ENCODE data around the gene GYPA. TPM values are rescaled to one million over a fixed set of nuclear protein-coding genes. Genes with fewer than 3 reads are reported as not detected.
"Not testable (repeated sequence)": the region's sequence is repeated elsewhere in the genome, so short reads cannot be mapped to it uniquely, and the experiment has no call there.

GYPA gene
- total RNA-seq, 2 experiments from 2014 or later: not detected

- H3K4me1 Mint-ChIP-seq: not testable (repeated sequence)
Observed at GRCh38 chr4:144119752-144120151, 20.8 kb downstream of the GYPA start.

DNA sequence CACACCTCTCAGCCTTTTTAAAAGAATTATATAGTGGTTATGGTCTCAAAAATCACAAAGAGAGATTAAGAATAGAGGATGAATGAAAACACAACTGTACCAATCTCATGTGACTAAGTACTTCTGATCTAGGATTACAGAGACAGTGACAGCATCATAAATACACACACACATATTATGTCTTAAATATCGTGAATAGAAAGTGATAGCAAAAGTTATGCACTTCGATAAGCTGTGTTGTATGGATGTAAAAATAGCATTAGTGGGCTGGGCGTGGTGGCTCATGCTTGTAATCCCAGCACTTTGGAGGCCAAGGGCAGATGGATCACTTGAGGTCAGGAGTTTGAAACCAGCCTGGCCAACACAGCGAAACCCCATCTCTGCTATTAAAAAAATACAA, 25.0 kb downstream of the GYPA start:
- no peaks in the 10 kb centered on the region for H3K36me3 Mint-ChIP-seq
- peaks cover 9% of the 10 kb centered on the region for H3K27me3 Mint-ChIP-seq
- no peak for DNase-seq
- no peaks in the 10 kb centered on the region for H3K9me3 Mint-ChIP-seq
- POLR2A ChIA-PET: no interaction called here
- ATAC-seq (ENCODE audit: low read depth): no peak
- no peak overlapping the region for H3K4me3 Mint-ChIP-seq
- H3K4me1 Mint-ChIP-seq: no peaks in the 10 kb centered on the region
- no peak overlapping the region for H3K27ac Mint-ChIP-seq

More at GRCh38 chr4:144119752-144120151, 20.8 kb downstream of the GYPA start:
- H3K27ac Mint-ChIP-seq; H3K9me3 Mint-ChIP-seq; H3K4me3 Mint-ChIP-seq; ATAC-seq (ENCODE audit: low read depth); H3K36me3 Mint-ChIP-seq; DNase-seq; POLR2A ChIA-PET; H3K27me3 Mint-ChIP-seq: not testable (repeated sequence)

DNA sequence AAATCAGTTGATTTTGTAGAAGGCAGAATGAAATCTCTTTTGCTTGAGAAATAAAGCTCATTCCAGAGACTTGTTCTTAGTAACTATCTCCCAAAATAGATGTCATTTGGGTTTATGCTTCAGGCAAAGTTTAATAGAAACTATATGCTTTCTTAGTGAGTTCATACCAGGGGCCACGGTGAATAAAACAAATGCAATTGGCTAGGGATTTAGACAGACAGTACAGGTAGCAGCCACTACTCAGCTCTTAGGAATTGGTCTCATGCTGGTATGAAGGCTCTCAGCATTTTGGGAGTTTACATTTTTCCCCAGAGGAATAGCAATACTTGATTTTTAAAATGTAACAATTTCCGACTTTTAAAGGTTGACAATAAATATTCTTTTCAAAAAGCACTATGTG, 27.0 kb downstream of the GYPA start:
- Mint-ChIP-seq H3K27ac (no peak overlapping the region), H3K27me3 (peaks cover 11% of the 10 kb centered on the region), H3K4me1 (no peaks in the 10 kb centered on the region), H3K9me3 (no peaks in the 10 kb centered on the region), H3K36me3 (no peaks in the 10 kb centered on the region), H3K4me3 (no peak overlapping the region)
- POLR2A ChIA-PET: no interaction called here
- no peak for DNase-seq
- no peak for ATAC-seq (ENCODE audit: low read depth)

GRCh38 chr4:144104509-144105130, 35.9 kb downstream of the GYPA start:
- Mint-ChIP-seq H3K4me1 (no peaks in the 10 kb centered on the region), H3K4me3 (no peak overlapping the region), H3K27me3 (peaks cover 11% of the 10 kb centered on the region), H3K9me3 (no peaks in the 10 kb centered on the region), H3K27ac (no peak overlapping the region), H3K36me3 (no peaks in the 10 kb centered on the region)
- no peak for ATAC-seq (ENCODE audit: low read depth)
- POLR2A ChIA-PET: no interaction called here
- DNase-seq: no peak

DNA sequence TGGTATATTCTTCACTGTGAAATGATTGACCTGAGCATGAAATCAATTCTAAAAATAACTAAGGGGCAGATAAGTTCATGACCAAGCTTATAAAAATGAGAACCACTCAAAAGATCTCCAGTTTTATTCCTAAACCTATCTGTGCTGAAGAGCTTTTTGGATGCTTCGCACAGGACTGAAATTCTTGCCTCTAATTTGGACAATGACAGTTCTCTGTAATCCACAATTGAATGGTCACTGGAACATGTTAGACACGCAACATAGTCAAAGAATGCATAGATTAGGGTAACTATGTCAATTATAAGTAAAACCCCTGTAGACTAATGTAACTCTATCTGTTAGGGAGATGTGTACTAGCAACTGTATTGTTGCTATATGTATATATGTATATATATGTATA, 42.7 kb downstream of the GYPA start:
- H3K4me1 Mint-ChIP-seq; H3K4me3 Mint-ChIP-seq; H3K9me3 Mint-ChIP-seq; H3K27me3 Mint-ChIP-seq; H3K36me3 Mint-ChIP-seq; DNase-seq; H3K27ac Mint-ChIP-seq; POLR2A ChIA-PET; ATAC-seq (ENCODE audit: low read depth): not testable (repeated sequence)

- H3K27me3 Mint-ChIP-seq; ATAC-seq (ENCODE audit: low read depth); H3K36me3 Mint-ChIP-seq; DNase-seq; POLR2A ChIA-PET; H3K4me1 Mint-ChIP-seq; H3K4me3 Mint-ChIP-seq; H3K9me3 Mint-ChIP-seq; H3K27ac Mint-ChIP-seq: not testable (repeated sequence)
Observed at GRCh38 chr4:144093995-144094394, 46.5 kb downstream of the GYPA start.

- POLR2A ChIA-PET; H3K27me3 Mint-ChIP-seq; H3K9me3 Mint-ChIP-seq; H3K4me1 Mint-ChIP-seq; DNase-seq; ATAC-seq (ENCODE audit: low read depth); H3K27ac Mint-ChIP-seq; H3K36me3 Mint-ChIP-seq; H3K4me3 Mint-ChIP-seq: not testable (repeated sequence)
Observed at GRCh38 chr4:144091181-144091580, 49.3 kb downstream of the GYPA start.

GRCh38 chr4:144090744-144091143, 49.8 kb downstream of the GYPA start:
- ATAC-seq (ENCODE audit: low read depth) (no peak), DNase-seq (no peak)
- no peaks in the 10 kb centered on the region for H3K36me3 Mint-ChIP-seq
- H3K4me1 Mint-ChIP-seq: no peaks in the 10 kb centered on the region
- H3K4me3 Mint-ChIP-seq: no peak overlapping the region
- no peak overlapping the region for H3K27ac Mint-ChIP-seq
- H3K27me3 Mint-ChIP-seq: peaks cover 3% of the 10 kb centered on the region
- POLR2A ChIA-PET: no interaction called here
- no peaks in the 10 kb centered on the region for H3K9me3 Mint-ChIP-seq

DNA sequence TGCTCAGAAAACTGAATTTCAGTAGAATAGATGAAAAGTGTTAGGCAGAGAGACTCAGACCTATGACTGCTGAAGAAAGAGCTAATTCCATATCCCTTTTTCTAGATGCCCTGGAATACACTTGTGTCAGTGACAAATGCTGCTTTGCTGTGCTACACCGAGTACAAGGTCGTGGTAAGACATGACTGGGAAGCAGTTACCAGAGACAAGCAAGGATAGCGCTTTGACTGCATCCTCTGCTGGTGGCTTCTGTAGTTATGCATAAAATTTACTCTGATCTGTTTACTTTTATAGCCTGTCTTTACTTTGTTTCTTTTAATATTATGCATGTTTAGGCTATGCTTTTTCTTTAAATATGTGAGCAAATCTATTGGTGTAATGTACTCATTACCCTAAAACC, 58.5 kb downstream of the GYPA start:
- not testable (repeated sequence) for H3K27me3 Mint-ChIP-seq, DNase-seq

GRCh38 chr4:144080135-144080534, 60.4 kb downstream of the GYPA start:
- H3K27me3 Mint-ChIP-seq; H3K4me3 Mint-ChIP-seq; POLR2A ChIA-PET; H3K36me3 Mint-ChIP-seq; H3K4me1 Mint-ChIP-seq; ATAC-seq (ENCODE audit: low read depth); H3K9me3 Mint-ChIP-seq; DNase-seq; H3K27ac Mint-ChIP-seq: not testable (repeated sequence)

More for the DNA sequence above, 58.5 kb downstream of the GYPA start:
- H3K4me1 Mint-ChIP-seq; H3K9me3 Mint-ChIP-seq; POLR2A ChIA-PET; H3K27ac Mint-ChIP-seq; ATAC-seq (ENCODE audit: low read depth); H3K36me3 Mint-ChIP-seq; H3K4me3 Mint-ChIP-seq: not testable (repeated sequence)

GRCh38 chr4:144078746-144079145, 61.8 kb downstream of the GYPA start:
- H3K4me1 Mint-ChIP-seq; H3K27ac Mint-ChIP-seq; DNase-seq; H3K27me3 Mint-ChIP-seq; H3K9me3 Mint-ChIP-seq; H3K36me3 Mint-ChIP-seq; POLR2A ChIA-PET; ATAC-seq (ENCODE audit: low read depth); H3K4me3 Mint-ChIP-seq: not testable (repeated sequence)

DNA sequence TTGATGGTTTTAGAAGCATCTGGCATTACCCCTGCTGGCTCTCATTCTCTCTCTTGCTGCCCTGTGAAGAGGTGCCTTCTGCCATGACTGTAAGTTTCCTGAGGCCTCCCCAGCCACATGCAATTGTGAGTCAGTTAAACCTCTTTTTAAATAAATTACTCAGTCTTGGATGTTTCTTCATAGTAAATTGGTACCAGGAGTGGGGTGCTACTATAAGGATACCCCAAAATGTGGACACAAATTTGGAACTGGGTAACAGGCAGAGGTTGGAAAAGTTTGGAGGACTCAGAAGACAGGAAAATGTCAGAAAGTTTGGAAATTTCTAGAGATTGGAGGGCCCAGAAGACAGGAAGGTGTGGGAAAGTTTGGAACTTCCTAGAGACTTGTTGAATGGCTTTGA, 79.0 kb downstream of the GYPA start:
- H3K27ac Mint-ChIP-seq; H3K27me3 Mint-ChIP-seq; H3K4me3 Mint-ChIP-seq; DNase-seq; H3K4me1 Mint-ChIP-seq; H3K36me3 Mint-ChIP-seq; ATAC-seq (ENCODE audit: low read depth); POLR2A ChIA-PET: not testable (repeated sequence)
- peaks cover 10% of the 10 kb centered on the region for H3K9me3 Mint-ChIP-seq

DNA sequence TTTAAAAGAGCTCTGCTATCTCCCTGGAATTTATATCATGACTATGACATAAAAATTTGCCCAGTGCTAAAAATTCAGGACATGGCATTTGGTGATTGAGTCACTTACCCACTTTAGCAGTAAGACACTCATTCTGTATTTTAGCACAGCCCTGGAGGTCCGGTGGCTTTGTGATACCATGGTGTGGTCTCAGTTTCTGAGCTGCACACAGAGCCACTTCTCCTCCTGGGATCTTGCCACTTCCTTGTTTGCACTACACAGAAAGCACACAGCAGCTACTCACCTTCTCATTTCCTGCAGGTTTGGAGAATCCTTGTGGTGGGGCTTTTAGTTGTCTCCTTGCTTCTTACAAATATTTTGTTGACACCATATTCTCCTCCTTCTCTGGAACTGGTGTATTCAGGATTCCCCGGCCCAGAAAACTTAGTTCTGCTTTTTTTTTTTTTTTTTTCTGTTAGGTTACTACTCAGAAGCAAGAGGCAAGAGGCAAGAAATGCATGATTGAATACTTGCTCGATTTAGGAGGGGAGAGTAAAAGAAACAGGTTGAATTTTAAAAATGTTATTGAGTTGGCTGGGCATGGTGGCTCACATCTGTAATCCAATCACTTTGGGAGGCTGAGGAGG, 80.2 kb downstream of the GYPA start:
- not testable (repeated sequence) for DNase-seq; H3K27ac Mint-ChIP-seq; H3K36me3 Mint-ChIP-seq; H3K27me3 Mint-ChIP-seq; H3K4me3 Mint-ChIP-seq; H3K4me1 Mint-ChIP-seq; ATAC-seq (ENCODE audit: low read depth)
- peaks cover 10% of the 10 kb centered on the region for H3K9me3 Mint-ChIP-seq
- POLR2A ChIA-PET: interaction anchor here (0.7 kb wide), 1 partner anchor 1060 kb away, joined by 4 read pairs; no protein-coding TSS in a partner anchor
